Panc1 (cell line): ENCODE measurements around the gene HMX1.

ENCODE experiments used
- CTCF ChIP-seq: fragments of 450-650 bp; IDR thresholded peaks from 2 replicates; pipeline ENCODE4 v1.5.1; 2017; ENCODE audit warnings: mild to moderate bottlenecking
- POLR2AphosphoS5 ChIP-seq: IDR thresholded peaks from 2 replicates; pipeline ENCODE4 v1.6.1; 2012; ENCODE audit warnings: mild to moderate bottlenecking, low read depth, low read length, moderate library complexity
- REST ChIP-seq, 2 experiments: IDR thresholded peaks; 2 replicates each; pipeline ENCODE4 v1.6.1; 2011 to 2012; ENCODE audit warnings: low read depth in 2 of 2, control low read depth in 1 of 2, low read length in 1 of 2, mild to moderate bottlenecking in 1 of 2, moderate library complexity in 1 of 2; ENCODE audit not compliant: insufficient read depth in 1 of 2
- TCF7L2 ChIP-seq: IDR thresholded peaks from 2 replicates; pipeline ENCODE4 v1.6.1; 2011; ENCODE audit warnings: mild to moderate bottlenecking, low read depth, low read length, inconsistent platforms

- TF ChIP-seq CTCF (no peak), REST (IDR thresholded peaks at IDR 0.05; ENCODE audit: insufficient read depth in 1 of 2, low read depth in 2 of 2, low read length in 1 of 2) (no peak), TCF7L2 (no peak), POLR2AphosphoS5 (no peak)
Measured at GRCh38 chr4:8907596-8908205, 36.1 kb upstream of the HMX1 start.
